ENCODE results near the gene ADGRE2. TPM values are rescaled to one million over a fixed set of nuclear protein-coding genes. Genes with fewer than 3 reads are reported as not detected.
A peak's percentile ranks its signal among the peaks of the same experiment; 100 is the strongest.
"Not testable (repeated sequence)": the region's sequence is repeated elsewhere in the genome, so short reads cannot be mapped to it uniquely, and the experiment has no call there.

The ADGRE2 gene
- total RNA-seq, 1 experiment from 2014 or later = 1.2 TPM

DNA sequence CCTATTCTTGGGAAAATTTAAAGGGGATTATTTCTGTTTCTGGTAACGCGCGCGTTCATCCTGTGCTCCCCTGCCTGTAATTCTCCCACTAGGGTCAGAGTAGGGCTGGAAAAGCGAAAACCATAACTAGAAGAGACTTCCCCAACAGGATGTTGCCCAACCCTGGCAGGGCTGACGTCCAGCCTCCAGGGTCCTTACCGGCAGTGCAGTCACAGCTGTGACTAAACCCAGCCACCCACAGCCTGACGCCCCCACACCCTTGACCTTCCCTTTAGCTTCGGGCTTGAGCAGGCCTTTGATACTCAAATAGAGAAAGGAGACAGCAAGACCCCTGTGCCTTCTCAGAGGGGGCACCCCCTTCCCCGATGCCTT is 6.4 kb upstream of the ADGRE2 start:
- not testable (repeated sequence) for H3K18ac ChIP-seq (ENCODE audit: insufficient read length, low read depth, low read length); H3T11ph ChIP-seq (ENCODE audit: low read length); H3K4me1 ChIP-seq (ENCODE audit: insufficient read depth, low read length); H3K9me3 ChIP-seq (ENCODE audit: control insufficient read depth, low read depth, low read length); H3K27ac Mint-ChIP-seq; H4K20me1 ChIP-seq (ENCODE audit: control insufficient read depth, insufficient read depth, insufficient read length); H2AK5ac ChIP-seq (ENCODE audit: insufficient read length, low read length); H3K4ac ChIP-seq (ENCODE audit: low read depth, low read length); H3K27me3 ChIP-seq (ENCODE audit: insufficient read depth, low read length); H2AFZ ChIP-seq (ENCODE audit: low read length); H4K91ac ChIP-seq (ENCODE audit: insufficient read length, low read depth, low read length); H2BK20ac ChIP-seq (ENCODE audit: low read depth, low read length, poor library complexity, severe bottlenecking); H4K8ac ChIP-seq (replicated peaks; ENCODE audit: insufficient read length, low read depth, low read length); H3K9ac ChIP-seq (ENCODE audit: extremely low read depth, insufficient read length, low read length); H2BK12ac ChIP-seq (ENCODE audit: insufficient read length, low read depth, low read length); H3K4me2 ChIP-seq (ENCODE audit: insufficient read depth, insufficient read length, low read length); H3K14ac ChIP-seq (ENCODE audit: insufficient read depth, low read length); H3K27ac ChIP-seq (ENCODE audit: insufficient read length, low read depth, low read length); H3K56ac ChIP-seq (ENCODE audit: insufficient read length, low read depth, low read length); H2BK5ac ChIP-seq (ENCODE audit: insufficient read length, low read length); H3K23ac ChIP-seq (ENCODE audit: insufficient read length, low read depth, low read length); H4K5ac ChIP-seq (ENCODE audit: insufficient read length, low read depth, low read length); H3K27me3 Mint-ChIP-seq (ENCODE audit: low read depth); H3K36me3 Mint-ChIP-seq (ENCODE audit: insufficient read depth in 1 of 3, low read depth in 3 of 3); H2BK15ac ChIP-seq (ENCODE audit: low read depth, low read length); H3K79me2 ChIP-seq (ENCODE audit: insufficient read depth, low read length); H3K79me1 ChIP-seq (ENCODE audit: insufficient read depth, low read depth, low read length, poor library complexity, severe bottlenecking); H3K4me3 Mint-ChIP-seq; H2BK120ac ChIP-seq (ENCODE audit: low read depth, low read length, poor library complexity, severe bottlenecking); H3K23me2 ChIP-seq (ENCODE audit: insufficient read length, low read depth, low read length, poor library complexity, severe bottlenecking); H3K4me1 Mint-ChIP-seq
- H3K9me3 Mint-ChIP-seq = peaks cover 6 to 70% of the 10 kb centered on the region in 2 experiments; a peak in 4 of 5 replicates
- DNase-seq = peak; percentile 12
- no CpG with 5 or more reads among the region's 10 CpGs for WGBS (ENCODE audit: extremely low coverage, insufficient read length, low lambda C conversion rate)

DNA sequence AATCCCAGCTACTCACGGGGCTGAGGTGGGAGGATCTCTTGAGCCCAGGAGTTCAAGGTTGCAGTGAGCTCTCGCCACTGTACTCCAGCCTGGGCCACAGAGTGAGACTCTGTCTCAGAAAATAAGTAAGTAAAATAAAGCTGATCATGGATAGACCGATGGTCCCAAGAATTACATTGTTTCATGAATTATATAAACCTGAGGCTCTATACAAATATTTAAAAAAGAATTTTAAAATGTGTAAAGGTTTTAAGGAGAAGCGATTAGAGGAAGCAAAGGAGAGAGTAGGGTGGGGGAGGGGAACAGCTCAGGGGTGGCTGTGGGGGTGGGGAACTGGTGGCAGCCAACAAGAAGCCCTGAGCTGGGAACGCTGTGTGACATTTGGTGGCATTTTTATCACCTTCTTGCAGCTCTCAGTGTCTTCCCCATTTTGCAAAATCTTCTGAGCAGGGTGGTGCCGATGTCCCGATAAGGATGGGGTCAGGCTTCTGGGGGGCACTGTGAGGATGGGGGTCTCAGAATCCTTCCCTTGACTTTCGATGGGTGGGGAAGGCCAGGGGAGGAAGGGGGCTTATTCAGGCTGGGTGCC is 5.1 kb upstream of the ADGRE2 start:
- not testable (repeated sequence) for H3K36me3 Mint-ChIP-seq (ENCODE audit: insufficient read depth in 1 of 3, low read depth in 3 of 3); H4K8ac ChIP-seq (replicated peaks; ENCODE audit: insufficient read length, low read depth, low read length); H2BK20ac ChIP-seq (ENCODE audit: low read depth, low read length, poor library complexity, severe bottlenecking); H3T11ph ChIP-seq (ENCODE audit: low read length); H3K27ac ChIP-seq (ENCODE audit: insufficient read length, low read depth, low read length); H3K4ac ChIP-seq (ENCODE audit: low read depth, low read length); H3K27me3 ChIP-seq (ENCODE audit: insufficient read depth, low read length); H4K91ac ChIP-seq (ENCODE audit: insufficient read length, low read depth, low read length); H3K9ac ChIP-seq (ENCODE audit: extremely low read depth, insufficient read length, low read length); H2BK12ac ChIP-seq (ENCODE audit: insufficient read length, low read depth, low read length); H2BK15ac ChIP-seq (ENCODE audit: low read depth, low read length); H3K27ac Mint-ChIP-seq; H3K4me2 ChIP-seq (ENCODE audit: insufficient read depth, insufficient read length, low read length); H2BK120ac ChIP-seq (ENCODE audit: low read depth, low read length, poor library complexity, severe bottlenecking); H3K79me1 ChIP-seq (ENCODE audit: insufficient read depth, low read depth, low read length, poor library complexity, severe bottlenecking); H3K79me2 ChIP-seq (ENCODE audit: insufficient read depth, low read length); H3K4me3 Mint-ChIP-seq; H3K4me1 Mint-ChIP-seq; H3K9me3 ChIP-seq (ENCODE audit: control insufficient read depth, low read depth, low read length); H3K23ac ChIP-seq (ENCODE audit: insufficient read length, low read depth, low read length); H3K23me2 ChIP-seq (ENCODE audit: insufficient read length, low read depth, low read length, poor library complexity, severe bottlenecking); H2AK5ac ChIP-seq (ENCODE audit: insufficient read length, low read length); H4K5ac ChIP-seq (ENCODE audit: insufficient read length, low read depth, low read length); H3K14ac ChIP-seq (ENCODE audit: insufficient read depth, low read length); H2BK5ac ChIP-seq (ENCODE audit: insufficient read length, low read length); H4K20me1 ChIP-seq (ENCODE audit: control insufficient read depth, insufficient read depth, insufficient read length); H2AFZ ChIP-seq (ENCODE audit: low read length); H3K27me3 Mint-ChIP-seq (ENCODE audit: low read depth); H3K18ac ChIP-seq (ENCODE audit: insufficient read length, low read depth, low read length); H3K56ac ChIP-seq (ENCODE audit: insufficient read length, low read depth, low read length); H3K4me1 ChIP-seq (ENCODE audit: insufficient read depth, low read length)
- H3K9me3 Mint-ChIP-seq = peaks cover 6 to 71% of the 10 kb centered on the region in 2 experiments; a peak in 4 of 5 replicates
- peak; percentile 5 for DNase-seq
- WGBS (ENCODE audit: extremely low coverage, insufficient read length, low lambda C conversion rate) = 100% methylated on average over 1 of the region's 8 CpGs
